Camera-type eye (tissue), 1 donor: ENCODE measurements around the gene SHBG. TPM values are rescaled to one million over a fixed set of nuclear protein-coding genes. Genes with fewer than 3 reads are reported as not detected.

Experiments
- total RNA-seq: library from RNA; depleted of rRNA; stranded (reverse); fragments of >200 nt; gene quantifications from one replicate; pipeline ENCODE4 v1.2.3, GENCODE V29; 2014

Gene SHBG, protein sequence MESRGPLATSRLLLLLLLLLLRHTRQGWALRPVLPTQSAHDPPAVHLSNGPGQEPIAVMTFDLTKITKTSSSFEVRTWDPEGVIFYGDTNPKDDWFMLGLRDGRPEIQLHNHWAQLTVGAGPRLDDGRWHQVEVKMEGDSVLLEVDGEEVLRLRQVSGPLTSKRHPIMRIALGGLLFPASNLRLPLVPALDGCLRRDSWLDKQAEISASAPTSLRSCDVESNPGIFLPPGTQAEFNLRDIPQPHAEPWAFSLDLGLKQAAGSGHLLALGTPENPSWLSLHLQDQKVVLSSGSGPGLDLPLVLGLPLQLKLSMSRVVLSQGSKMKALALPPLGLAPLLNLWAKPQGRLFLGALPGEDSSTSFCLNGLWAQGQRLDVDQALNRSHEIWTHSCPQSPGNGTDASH
- 1.3 TPM for total RNA-seq

GRCh38 chr17:7629939-7630571, at the start of gene SHBG:
SHBG (plus strand) TSS chr17:7630135; CDS start chr17:7630173, 38 bp downstream.

GRCh38 chr17:7583253-7584109, 46.5 kb upstream of the SHBG start, which contains the start of gene MPDU1:
MPDU1 (plus strand) TSS chr17:7583852; CDS start chr17:7583863, 11 bp downstream.

GRCh38 chr17:7589891-7590691, 39.8 kb upstream of the SHBG start, which contains the start of gene SOX15:
SOX15 (minus strand) TSS chr17:7590094; CDS start chr17:7589676, 418 bp downstream.

DNA sequence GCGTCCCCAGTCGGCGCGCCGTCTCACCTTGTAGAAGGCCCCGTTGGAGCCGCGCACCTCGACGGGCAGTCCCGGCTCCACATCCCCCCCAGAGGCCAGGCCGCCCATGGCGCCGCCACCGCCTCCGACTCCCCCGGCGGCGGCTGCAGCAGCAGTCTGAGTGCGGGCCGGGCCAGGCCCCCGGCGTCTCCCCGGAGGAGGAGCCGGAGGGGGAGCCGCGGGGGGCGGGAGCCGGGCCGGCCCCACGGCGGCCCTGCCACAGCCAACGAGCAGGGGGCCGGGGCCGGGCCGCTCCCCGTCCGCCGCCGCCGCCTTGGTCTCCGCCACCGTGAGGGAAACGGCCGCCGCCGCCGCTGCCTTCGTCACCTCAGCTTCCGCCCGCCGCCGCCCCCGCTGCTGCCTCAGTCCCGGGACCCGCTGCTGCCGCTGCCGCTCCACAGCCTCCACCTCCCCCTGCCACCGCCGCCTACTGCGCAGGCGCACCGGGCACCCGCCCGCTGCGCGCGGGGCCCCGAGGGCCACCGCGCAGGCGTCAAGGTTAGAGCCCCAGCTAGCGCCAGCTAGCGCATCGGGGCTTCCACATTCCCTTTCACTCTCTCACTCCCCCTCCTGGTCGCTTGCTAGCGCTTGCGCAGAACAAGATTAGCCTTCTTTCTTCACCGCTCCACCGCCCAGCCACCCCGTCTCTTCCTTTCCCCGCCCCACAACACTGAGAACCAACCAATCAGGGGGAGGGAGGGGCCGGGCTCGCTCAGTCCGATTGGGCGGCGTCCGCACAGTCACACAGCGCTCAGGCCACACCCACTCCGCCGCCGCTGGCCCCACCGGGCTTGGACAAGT, 15.3 kb upstream of the SHBG start, which contains the start of gene FXR2:
TSS of gene FXR2 (minus strand) at position 473 of the 840 bp plus-strand sequence. CDS start at position 108, 365 bp downstream.

GRCh38 chr17:7627250-7628121, 2.4 kb upstream of the SHBG start, which contains the start of gene SAT2:
SAT2 (minus strand) TSS chr17:7627821; CDS start chr17:7627635, 186 bp downstream.

DNA sequence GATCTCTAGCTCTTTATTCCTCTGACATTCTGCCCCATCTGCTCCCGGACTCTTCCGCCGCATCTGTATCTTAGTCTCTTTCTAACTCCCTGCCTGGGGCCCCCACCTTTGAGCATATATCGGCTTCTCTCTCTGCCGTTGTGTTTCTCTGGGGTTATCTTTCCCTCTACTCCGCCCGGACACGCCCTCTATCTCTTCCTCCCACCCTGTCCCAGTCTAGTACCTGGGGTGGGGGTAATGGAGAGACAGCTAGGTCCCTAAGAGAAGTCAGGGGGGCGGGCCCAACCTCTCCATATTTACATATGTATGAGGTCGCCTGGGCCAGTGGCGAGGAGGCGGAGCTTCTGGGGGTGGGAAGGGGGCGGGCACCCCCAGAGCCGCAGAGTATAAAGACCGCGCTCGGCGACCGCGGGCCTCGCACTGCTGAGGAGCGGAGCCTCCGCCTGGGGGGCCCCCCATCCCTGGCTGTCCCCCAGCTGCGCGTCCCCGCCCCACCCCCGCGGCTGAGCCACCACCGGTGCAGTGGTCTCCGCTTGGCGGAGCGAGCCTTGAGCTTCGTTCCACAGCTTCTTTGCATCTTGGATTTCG, 20.7 kb downstream of the SHBG start, which contains the start of gene ATP1B2:
TSS of gene ATP1B2 (plus strand) at position 418 of the 588 bp plus-strand sequence. CDS start 593 bp downstream, outside the sequence.

Other genes with a start within 250 kb of the SHBG start
- 2.4 TPM for gene TNK1, start 249.0 kb upstream of the SHBG start, total RNA-seq
- 12.8 TPM for gene PLSCR3, start 235.6 kb upstream of the SHBG start, total RNA-seq
- gene TMEM256, start 226.0 kb upstream of the SHBG start, total RNA-seq = 27.9 TPM
- 36.2 TPM for gene NLGN2, start 222.3 kb upstream of the SHBG start, total RNA-seq
- gene SPEM1, start 209.8 kb upstream of the SHBG start, total RNA-seq = not detected
- gene SPEM2, start 204.5 kb upstream of the SHBG start, total RNA-seq = not detected
- gene SPEM3, start 201.3 kb upstream of the SHBG start, total RNA-seq = not detected
- 1.0 TPM for gene TMEM102, start 194.7 kb upstream of the SHBG start, total RNA-seq
- 7.1 TPM for gene FGF11, start 190.6 kb upstream of the SHBG start, total RNA-seq
- 17.8 TPM for gene CHRNB1, start 185.1 kb upstream of the SHBG start, total RNA-seq
- 35.8 TPM for gene ZBTB4, start 150.5 kb upstream of the SHBG start, total RNA-seq
- gene SLC35G6, start 148.7 kb upstream of the SHBG start, total RNA-seq = not detected
- 114 TPM for gene POLR2A, start 145.8 kb upstream of the SHBG start, total RNA-seq
- gene TNFSF12, start 81.1 kb upstream of the SHBG start, total RNA-seq = 16.2 TPM
- 7.6 TPM for gene TNFSF13, start 71.4 kb upstream of the SHBG start, total RNA-seq
- 54.2 TPM for gene SENP3, start 68.2 kb upstream of the SHBG start, total RNA-seq
- 5.9 TPM for gene CD68, start 50.5 kb upstream of the SHBG start, total RNA-seq
- 68.1 TPM for gene MPDU1, start 46.3 kb upstream of the SHBG start, total RNA-seq
- 3.2 TPM for gene SOX15, start 40.0 kb upstream of the SHBG start, total RNA-seq
- 43.2 TPM for gene FXR2, start 15.2 kb upstream of the SHBG start, total RNA-seq
- 41.5 TPM for gene SAT2, start 2.3 kb upstream of the SHBG start, total RNA-seq
- 62.5 TPM for gene ATP1B2, start 20.8 kb downstream of the SHBG start, total RNA-seq
- 27.9 TPM for gene TP53, start 57.4 kb downstream of the SHBG start, total RNA-seq
- gene WRAP53, start 58.3 kb downstream of the SHBG start, total RNA-seq = 5.6 TPM
- gene EFNB3, start 75.1 kb downstream of the SHBG start, total RNA-seq = 10.0 TPM
- gene DNAH2, start 87.6 kb downstream of the SHBG start, total RNA-seq = 0.60 TPM
- gene KDM6B, start 204.1 kb downstream of the SHBG start, total RNA-seq = 24.5 TPM
- 4.4 TPM for gene TMEM88, start 224.9 kb downstream of the SHBG start, total RNA-seq
- gene NAA38, start 227.4 kb downstream of the SHBG start, total RNA-seq = 24.0 TPM
- gene CYB5D1, start 227.9 kb downstream of the SHBG start, total RNA-seq = 24.2 TPM